AG04449 (cell line): ENCODE measurements around the gene IL5RA.

Experiments used
- CTCF ChIA-PET: fragments of 350-600 bp; formaldehyde crosslinking; extraction: SDS; loops from one replicate; lab custom pipeline; 2021; ENCODE audit warnings: antibody characterized with exemption; lab: Yijun Ruan, JAX
- POLR2A ChIA-PET: fragments of 400-600, 350-600 bp; formaldehyde crosslinking; extraction: SDS; loops from one replicate; lab custom pipeline; 2020; ENCODE audit warnings: antibody characterized with exemption, inconsistent platforms; lab: Yijun Ruan, JAX
- DNase-seq: peaks from one replicate; pipeline ENCODE4 v3.0.0-alpha.2; 2010; ENCODE audit warnings: low read depth, low spot score
- H3K4me3 ChIP-seq: 2 replicates; pipeline ENCODE4 v1.5.1; 2011; ENCODE audit warnings: low read depth, mild to moderate bottlenecking, control low read depth, low read length
- TF ChIP-seq, protein P1 (sequence below): IDR thresholded peaks from one replicate; pipeline ENCODE4 v1.5.1; 2011; ENCODE audit warnings: mild to moderate bottlenecking, moderate library complexity, low read length, control low read depth, inconsistent platforms; ENCODE audit not compliant: insufficient read depth; ENCODE audit errors: missing control alignments

IL5RA gene

DNA sequence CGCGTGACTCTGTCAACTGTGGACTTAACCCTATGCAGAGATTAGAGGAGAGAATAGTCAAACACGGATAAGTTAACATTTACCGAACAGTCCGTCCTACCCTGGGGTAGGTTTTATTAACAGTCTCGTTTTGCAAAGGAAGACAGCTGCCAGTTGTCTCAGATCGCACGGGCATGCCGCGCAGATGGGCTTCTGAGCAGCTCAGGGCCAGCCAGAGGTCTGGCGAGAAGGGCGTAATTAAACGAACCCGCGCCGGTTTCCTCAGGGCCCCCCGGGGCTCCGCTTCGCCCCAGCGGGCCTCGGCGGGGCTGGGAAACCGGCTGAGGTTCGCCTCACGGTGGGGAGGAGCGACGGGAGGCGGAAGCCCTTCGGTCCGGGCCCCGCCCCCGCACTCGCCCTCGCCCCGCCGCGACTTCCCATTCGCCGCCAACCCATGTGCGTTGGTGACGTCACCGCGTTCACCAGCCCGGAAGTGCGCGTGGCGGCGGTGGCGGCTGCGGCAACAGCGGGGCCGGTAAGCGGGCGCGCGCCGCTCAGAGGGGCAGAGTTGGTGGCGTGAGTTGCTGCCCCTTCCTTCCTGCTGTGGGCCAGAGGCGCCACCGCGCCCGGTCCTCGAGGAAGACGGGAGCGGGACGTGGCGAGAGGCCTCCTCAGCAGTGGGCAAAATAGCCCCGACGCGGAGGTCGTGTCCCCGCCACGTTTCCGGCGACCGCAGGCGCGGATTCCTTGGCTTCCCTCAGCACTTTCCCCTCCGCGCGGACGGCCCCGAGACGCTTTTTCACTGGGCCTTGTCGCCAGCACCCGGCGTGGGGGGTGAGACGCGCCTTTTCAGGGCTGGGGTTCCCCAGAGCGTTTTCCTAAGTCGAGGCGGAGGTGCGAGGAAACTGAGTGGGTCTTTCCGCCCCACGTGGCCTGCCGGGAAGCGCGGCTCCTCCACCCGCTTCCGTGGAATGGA is 16.6 kb upstream of the IL5RA start, which contains the start of gene TRNT1:
TSS of gene TRNT1 (plus strand) at position 464 of the 955 bp plus-strand sequence. CDS start 2,101 bp downstream, outside the sequence.
- DNase-seq = peak; percentile 53
- peak within 1 kb of the TSS; percentile 98 for H3K4me3 ChIP-seq
- TF ChIP-seq, protein P1, sequence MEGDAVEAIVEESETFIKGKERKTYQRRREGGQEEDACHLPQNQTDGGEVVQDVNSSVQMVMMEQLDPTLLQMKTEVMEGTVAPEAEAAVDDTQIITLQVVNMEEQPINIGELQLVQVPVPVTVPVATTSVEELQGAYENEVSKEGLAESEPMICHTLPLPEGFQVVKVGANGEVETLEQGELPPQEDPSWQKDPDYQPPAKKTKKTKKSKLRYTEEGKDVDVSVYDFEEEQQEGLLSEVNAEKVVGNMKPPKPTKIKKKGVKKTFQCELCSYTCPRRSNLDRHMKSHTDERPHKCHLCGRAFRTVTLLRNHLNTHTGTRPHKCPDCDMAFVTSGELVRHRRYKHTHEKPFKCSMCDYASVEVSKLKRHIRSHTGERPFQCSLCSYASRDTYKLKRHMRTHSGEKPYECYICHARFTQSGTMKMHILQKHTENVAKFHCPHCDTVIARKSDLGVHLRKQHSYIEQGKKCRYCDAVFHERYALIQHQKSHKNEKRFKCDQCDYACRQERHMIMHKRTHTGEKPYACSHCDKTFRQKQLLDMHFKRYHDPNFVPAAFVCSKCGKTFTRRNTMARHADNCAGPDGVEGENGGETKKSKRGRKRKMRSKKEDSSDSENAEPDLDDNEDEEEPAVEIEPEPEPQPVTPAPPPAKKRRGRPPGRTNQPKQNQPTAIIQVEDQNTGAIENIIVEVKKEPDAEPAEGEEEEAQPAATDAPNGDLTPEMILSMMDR = no peak
- ChIA-PET CTCF (no interaction called here), POLR2A (no interaction called here)

DNA sequence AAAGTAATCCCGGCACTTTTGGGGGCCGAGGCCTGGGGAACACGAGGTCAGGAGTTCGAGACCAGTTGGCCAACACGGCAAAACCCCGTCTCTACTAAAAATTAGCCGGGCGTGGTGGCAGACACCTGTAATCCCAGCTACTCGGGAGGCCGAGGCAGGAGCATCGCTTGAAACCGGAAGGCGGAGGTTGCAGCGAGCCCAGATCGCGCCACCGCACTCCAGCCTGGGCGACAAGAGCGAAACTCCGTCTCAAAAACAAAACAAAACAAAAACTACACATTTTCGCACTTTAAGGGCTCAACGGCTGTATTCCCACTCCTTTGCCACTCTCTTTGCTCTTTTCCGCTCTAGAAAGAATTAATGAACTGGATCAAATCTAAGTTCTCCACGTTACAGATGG is 15.8 kb upstream of the IL5RA start:
- no peak for DNase-seq
- H3K4me3 ChIP-seq = peak overlapping the region; percentile 98
- TF ChIP-seq, protein P1 = no peak
- POLR2A ChIA-PET = no interaction called here
- CTCF ChIA-PET = no interaction called here

DNA sequence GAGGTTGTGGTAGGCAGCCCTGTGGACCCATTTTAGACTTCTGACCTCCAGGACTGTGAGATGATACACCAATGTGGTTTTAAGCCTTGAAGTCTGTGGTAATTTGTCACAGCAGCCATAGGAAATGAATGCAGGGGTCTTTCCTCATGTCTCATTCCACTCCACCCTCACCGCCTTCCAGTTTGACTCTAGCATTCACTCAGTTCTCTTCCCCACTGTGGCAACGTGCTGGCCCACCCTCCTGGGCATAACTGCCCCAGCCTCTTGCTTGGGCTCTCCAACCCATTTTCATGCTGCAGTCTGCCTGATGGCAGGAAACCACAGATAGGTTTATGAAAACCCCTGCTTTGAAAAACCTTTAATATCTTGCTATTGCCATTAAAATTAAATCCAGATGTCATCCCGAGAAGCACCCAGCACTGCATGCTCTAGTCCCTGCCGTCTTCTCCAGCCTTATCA is 9.2 kb upstream of the IL5RA start:
- DNase-seq = no peak
- TF ChIP-seq, protein P1 = no peak
- H3K4me3 ChIP-seq = no peak overlapping the region
- ChIA-PET POLR2A (no interaction called here), CTCF (no interaction called here)

DNA sequence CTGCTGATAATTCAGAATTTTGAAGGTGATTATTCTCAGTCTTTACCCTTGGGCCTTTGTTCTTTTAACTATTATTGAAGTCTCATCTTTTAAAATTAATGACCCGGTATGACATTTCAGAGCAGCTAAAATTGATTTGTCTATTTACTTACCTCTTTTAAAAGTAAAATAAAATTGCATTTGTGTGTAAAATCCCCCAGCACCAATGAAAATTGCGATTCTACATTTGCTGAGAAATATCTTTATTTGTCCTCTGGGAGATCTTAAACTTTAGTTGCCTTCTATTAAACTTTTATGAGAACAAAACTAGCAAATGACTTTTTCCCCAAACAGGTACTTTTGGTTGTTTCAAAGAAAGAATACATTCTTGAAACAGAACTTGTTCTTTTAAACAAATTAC is 7.5 kb upstream of the IL5RA start:
- TF ChIP-seq, protein P1 = no peak
- ChIA-PET CTCF (no interaction called here), POLR2A (no interaction called here)
- no peak overlapping the region for H3K4me3 ChIP-seq
- no peak for DNase-seq

DNA sequence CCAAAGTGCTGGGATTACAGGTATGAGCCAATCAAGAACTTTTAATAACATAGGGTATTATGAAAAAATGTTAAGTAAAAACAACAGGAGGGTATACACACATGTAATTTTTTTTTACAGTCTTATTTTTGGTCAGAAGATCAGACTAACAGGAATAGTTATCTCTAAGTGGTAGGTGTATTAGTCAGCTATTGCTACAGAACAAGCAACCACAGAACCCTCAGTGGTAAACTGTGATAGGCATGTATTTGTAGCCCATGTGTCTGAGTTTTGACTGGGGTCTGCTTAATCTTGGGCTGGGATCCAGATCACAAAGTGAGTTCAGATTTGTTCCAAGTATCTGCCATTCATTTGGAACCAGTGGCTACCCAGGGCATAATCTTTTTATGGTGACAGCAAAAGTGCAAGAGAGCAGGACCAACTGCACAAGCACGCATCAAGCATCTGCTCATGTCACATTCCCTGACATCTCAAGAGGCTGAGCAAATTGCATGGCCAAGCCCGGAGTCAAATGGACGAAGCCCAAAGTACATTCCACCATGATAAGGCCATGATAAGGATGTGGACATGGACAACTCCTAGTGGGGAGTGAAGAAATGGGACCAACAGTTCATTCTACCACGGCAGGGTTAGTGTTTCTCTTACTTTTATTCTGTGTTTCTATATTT is 3.0 kb upstream of the IL5RA start:
- CTCF ChIA-PET = no interaction called here
- TF ChIP-seq, protein P1 = no peak
- DNase-seq = no peak
- POLR2A ChIA-PET = no interaction called here
- no peak overlapping the region for H3K4me3 ChIP-seq
